Lung (tissue), 12 donors: ENCODE measurements around the gene MAF. TPM values are rescaled to one million over a fixed set of nuclear protein-coding genes. Genes with fewer than 3 reads are reported as not detected.
A peak's percentile ranks its signal among the peaks of the same experiment; 100 is the strongest.

Experiments
- ATAC-seq: fragments of 200-7000 bp; cut with Tn5 transposase; one replicate; pipeline ENCODE4 v1.9.1; 2020; ENCODE audit warnings: moderate number of reproducible peaks; ENCODE audit not compliant: insufficient read depth, low FRiP score
- DNase-seq, 3 donors: peaks; one replicate each; pipeline ENCODE4 v3.0.0-alpha.2; 2013 to 2017
- H3K27ac ChIP-seq, 2 donors: one replicate each; pipeline ENCODE4 v1.5.1; 2013; ENCODE audit warnings: mild to moderate bottlenecking in 2 of 2, moderate library complexity in 2 of 2, control low read depth in 1 of 2, inconsistent platforms in 1 of 2, low read depth in 1 of 2, low read length in 1 of 2
- H3K27me3 ChIP-seq, 3 donors: one replicate each; pipeline ENCODE4 v1.5.1; 2013; ENCODE audit warnings: low read length in 2 of 3; ENCODE audit not compliant: control insufficient read depth in 3 of 3, insufficient read depth in 3 of 3
- H3K36me3 ChIP-seq, 4 donors: one replicate each; pipeline ENCODE4 v1.5.1; 2013; ENCODE audit warnings: low read length in 4 of 4, mild to moderate bottlenecking in 1 of 4, moderate library complexity in 1 of 4; ENCODE audit not compliant: control insufficient read depth in 4 of 4, insufficient read depth in 4 of 4
- H3K4me1 ChIP-seq, 5 donors: one replicate each; pipeline ENCODE4 v1.5.1; 2013; ENCODE audit warnings: low read length in 5 of 5, mild to moderate bottlenecking in 2 of 5, moderate library complexity in 1 of 5; ENCODE audit not compliant: control insufficient read depth in 5 of 5, insufficient read depth in 5 of 5
- H3K4me3 ChIP-seq: one replicate; pipeline ENCODE4 v1.5.1; 2013; ENCODE audit warnings: mild to moderate bottlenecking, control low read depth, moderate library complexity
- H3K9ac ChIP-seq, 2 donors: one replicate each; pipeline ENCODE4 v1.5.1; 2013; ENCODE audit warnings: low read length in 2 of 2, control low read depth in 1 of 2; ENCODE audit not compliant: insufficient read depth in 1 of 2
- H3K9me3 ChIP-seq, 4 donors: one replicate each; pipeline ENCODE4 v1.5.1; 2013; ENCODE audit warnings: low read length in 3 of 4, mild to moderate bottlenecking in 1 of 4, moderate library complexity in 1 of 4; ENCODE audit not compliant: control insufficient read depth in 4 of 4, insufficient read depth in 3 of 4
- WGBS, 2 donors: extraction: QIAGEN DNeasy Blood & Tissue Kit; methylation state at CpG; one replicate each; pipeline ENCODE4 v1.1.7; 2013; 5-methylcytosine and 5-hydroxymethylcytosine counted together
- polyA plus RNA-seq, 2 donors: library from polyadenylated mRNA; stranded (reverse); fragments of 200-250 nt; gene quantifications; one replicate each; pipeline ENCODE4 v1.2.1, GENCODE V29; 2013
- total RNA-seq, 2 donors: library from RNA; depleted of rRNA in 1 of 2; stranded (reverse); fragments of >200 nt in 1 of 2; gene quantifications; one replicate each; pipeline ENCODE4 v1.2.1, GENCODE V29; 2014 to 2021
- TF ChIP-seq, protein P1 (sequence below): IDR thresholded peaks from 2 replicates; pipeline ENCODE4 v1.5.1; 2012; ENCODE audit warnings: mild to moderate bottlenecking; ENCODE audit errors: control extremely low read depth, extremely low read depth
- donor health status: control.
- donor health status: control.
- donor health status: Bipolar disorder and iron deficiency.
- donor health status: healthy.
- donor health status: DM: yes; HTN: yes; CAD: no.

Gene MAF
- total and polyA plus RNA-seq, 4 donors = 7.0 to 66.8 (median 30.1) TPM

DNA sequence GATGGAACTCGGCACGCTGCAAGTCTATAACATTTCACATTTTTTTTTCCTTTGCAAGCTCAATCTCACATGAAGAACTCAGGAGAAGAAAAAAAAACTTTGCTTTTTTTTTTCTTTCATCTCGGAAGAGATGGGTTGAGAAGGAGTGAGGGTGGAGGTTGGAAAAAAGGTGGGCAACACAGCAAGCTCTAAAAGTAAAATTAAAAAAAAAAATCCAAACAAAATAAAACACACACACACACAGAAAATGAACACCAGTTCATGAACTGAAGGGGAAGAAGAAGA, 2.5 kb downstream of the MAF start:
- Histone ChIP-seq H3K27me3 (no peaks in the 10 kb centered on the region), H3K4me1 (peaks cover 0 to 30% (median 2%) of the 10 kb centered on the region in 5 donors), H3K4me3 (peak overlapping the region; percentile 86), H3K27ac (no peak overlapping the region), H3K36me3 (peaks cover 0 to 47% (median 15%) of the 10 kb centered on the region in 4 donors), H3K9ac (peak overlapping the region; percentile 52 to 99), H3K9me3 (no peaks in the 10 kb centered on the region)
- TF ChIP-seq, protein P1, sequence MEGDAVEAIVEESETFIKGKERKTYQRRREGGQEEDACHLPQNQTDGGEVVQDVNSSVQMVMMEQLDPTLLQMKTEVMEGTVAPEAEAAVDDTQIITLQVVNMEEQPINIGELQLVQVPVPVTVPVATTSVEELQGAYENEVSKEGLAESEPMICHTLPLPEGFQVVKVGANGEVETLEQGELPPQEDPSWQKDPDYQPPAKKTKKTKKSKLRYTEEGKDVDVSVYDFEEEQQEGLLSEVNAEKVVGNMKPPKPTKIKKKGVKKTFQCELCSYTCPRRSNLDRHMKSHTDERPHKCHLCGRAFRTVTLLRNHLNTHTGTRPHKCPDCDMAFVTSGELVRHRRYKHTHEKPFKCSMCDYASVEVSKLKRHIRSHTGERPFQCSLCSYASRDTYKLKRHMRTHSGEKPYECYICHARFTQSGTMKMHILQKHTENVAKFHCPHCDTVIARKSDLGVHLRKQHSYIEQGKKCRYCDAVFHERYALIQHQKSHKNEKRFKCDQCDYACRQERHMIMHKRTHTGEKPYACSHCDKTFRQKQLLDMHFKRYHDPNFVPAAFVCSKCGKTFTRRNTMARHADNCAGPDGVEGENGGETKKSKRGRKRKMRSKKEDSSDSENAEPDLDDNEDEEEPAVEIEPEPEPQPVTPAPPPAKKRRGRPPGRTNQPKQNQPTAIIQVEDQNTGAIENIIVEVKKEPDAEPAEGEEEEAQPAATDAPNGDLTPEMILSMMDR = no peak
- 41 to 70% methylated on average over 3 of the region's 3 CpGs for WGBS, 2 donors
- DNase-seq (peak in 1 of 3 donors; percentile 68), ATAC-seq (no peak)

DNA sequence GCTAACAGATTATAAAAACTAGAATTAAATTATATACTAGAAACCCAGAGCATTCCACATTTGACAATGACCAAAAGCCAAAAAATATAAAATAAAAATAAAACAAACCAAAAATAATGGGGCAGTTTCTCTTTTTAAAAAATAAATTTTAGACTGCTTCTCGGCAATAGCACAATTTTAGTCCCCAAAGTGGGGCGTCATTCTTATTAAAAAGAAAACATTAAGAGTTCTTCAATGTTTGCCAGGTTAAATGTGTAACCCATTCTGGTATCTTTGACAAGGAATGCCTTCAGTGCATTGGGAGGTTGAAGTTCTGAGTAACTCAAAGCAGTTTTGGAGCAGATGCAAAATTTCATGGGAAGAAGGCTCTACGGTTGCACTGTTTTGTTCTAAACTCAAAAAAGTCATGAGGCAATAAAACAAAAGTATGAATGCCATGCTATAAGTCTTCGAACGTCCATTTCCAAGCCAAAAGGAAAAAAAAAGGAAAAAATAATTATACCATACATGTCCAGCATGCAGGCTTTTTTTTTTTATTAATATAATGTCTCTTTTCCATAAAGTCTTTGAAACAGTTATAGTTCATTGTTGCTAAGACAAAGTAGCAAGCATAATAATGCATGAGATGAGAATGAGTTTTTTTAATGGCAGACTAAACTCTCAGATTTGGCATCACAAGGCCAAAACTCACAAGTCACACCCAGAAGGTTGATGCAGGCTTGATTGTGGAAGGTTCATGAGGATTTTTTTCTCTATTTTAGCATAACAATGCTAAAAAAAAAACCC, 3.1 kb downstream of the MAF start:
- WGBS, 2 donors = 52 to 74% methylated on average over 5 of the region's 5 CpGs
- Histone ChIP-seq H3K4me1 (peaks cover 0 to 30% (median 2%) of the 10 kb centered on the region in 5 donors), H3K4me3 (peak overlapping the region; percentile 42), H3K36me3 (peaks cover 0 to 47% (median 15%) of the 10 kb centered on the region in 4 donors), H3K9me3 (no peaks in the 10 kb centered on the region), H3K9ac (peak overlapping the region; percentile 52 to 99), H3K27me3 (no peaks in the 10 kb centered on the region), H3K27ac (no peak overlapping the region)
- no peak for ATAC-seq
- TF ChIP-seq, protein P1 = no peak
- DNase-seq = peak in 2 of 3 donors; percentile 66 to 71

DNA sequence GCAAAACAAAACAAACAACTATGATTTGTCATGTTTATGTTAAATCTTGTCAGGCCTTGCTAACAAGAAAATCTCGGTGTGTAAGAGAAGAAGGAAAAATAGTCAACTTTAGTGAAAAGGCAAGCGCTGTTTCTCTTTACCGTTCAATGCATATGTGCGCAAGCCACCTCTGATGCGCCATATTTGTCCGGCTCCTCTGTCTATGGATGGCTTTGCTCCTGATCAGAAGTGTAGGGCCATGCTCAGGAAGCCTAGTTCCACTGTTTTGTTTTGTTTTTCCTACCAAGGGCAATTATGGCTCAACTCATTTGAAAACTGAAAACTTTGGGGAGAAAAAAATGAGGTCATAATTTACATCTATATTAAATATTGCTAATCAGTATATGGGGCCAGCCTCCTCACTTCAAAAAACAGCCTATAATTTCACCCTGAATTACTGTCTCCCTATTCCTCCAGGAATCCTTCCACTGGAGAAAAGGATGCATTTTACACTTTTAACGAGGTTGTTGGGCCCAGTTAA, 4.5 kb downstream of the MAF start:
- peak in 2 of 3 donors; percentile 70 to 73 for DNase-seq
- peaks cover 0 to 47% (median 15%) of the 10 kb centered on the region in 4 donors for H3K36me3 ChIP-seq
- ATAC-seq = no peak
- H3K4me1 ChIP-seq = peaks cover 0 to 39% (median 2%) of the 10 kb centered on the region in 5 donors
- H3K27me3 ChIP-seq = no peaks in the 10 kb centered on the region
- H3K9me3 ChIP-seq = no peaks in the 10 kb centered on the region
- 61 to 70% methylated on average over 7 of the region's 7 CpGs for WGBS, 2 donors
- peak overlapping the region; percentile 32 for H3K4me3 ChIP-seq
- peak overlapping the region; percentile 59 to 99 for H3K9ac ChIP-seq
- H3K27ac ChIP-seq = peak overlapping the region in 1 of 2 donors; percentile 56
- TF ChIP-seq, protein P1 = no peak
